Measurements from ENCODE around the gene SNTG2.

DNA sequence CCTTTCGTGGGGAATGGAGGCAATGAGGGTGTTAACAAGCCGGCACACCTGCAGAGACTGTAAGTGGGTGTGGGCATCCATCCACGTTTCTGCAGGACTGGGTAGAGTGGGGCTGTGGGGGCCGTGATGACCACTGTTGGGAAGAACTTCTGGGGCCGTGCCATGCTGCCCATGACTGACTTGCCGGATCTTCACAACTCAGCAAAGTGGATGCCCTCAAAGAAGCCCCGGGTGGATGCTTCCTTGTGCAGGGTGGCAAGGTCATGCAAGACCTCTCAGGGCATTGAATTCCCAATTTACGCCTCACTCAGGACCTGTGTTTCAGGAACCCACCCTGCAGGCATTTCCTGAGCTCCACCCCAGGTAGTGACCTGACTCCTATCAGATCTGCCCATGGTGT, 319.2 kb downstream of the SNTG2 start:
- TF ChIP-seq, protein P1, sequence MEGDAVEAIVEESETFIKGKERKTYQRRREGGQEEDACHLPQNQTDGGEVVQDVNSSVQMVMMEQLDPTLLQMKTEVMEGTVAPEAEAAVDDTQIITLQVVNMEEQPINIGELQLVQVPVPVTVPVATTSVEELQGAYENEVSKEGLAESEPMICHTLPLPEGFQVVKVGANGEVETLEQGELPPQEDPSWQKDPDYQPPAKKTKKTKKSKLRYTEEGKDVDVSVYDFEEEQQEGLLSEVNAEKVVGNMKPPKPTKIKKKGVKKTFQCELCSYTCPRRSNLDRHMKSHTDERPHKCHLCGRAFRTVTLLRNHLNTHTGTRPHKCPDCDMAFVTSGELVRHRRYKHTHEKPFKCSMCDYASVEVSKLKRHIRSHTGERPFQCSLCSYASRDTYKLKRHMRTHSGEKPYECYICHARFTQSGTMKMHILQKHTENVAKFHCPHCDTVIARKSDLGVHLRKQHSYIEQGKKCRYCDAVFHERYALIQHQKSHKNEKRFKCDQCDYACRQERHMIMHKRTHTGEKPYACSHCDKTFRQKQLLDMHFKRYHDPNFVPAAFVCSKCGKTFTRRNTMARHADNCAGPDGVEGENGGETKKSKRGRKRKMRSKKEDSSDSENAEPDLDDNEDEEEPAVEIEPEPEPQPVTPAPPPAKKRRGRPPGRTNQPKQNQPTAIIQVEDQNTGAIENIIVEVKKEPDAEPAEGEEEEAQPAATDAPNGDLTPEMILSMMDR (IDR thresholded peaks at IDR 0.05): no peak
- TF ChIP-seq ZFX (IDR thresholded peaks at IDR 0.05; ENCODE audit: borderline replicate concordance): no peak

Data from 22Rv1 (cell line).